NCI-H446 (cell line): ENCODE measurements around the gene TNFAIP1.

ENCODE experiments used
- DNase-seq, 2 experiments: peaks; one replicate each; lab custom pipeline; 2025; lab: John Stamatoyannopoulos, UW

The TNFAIP1 gene

DNA sequence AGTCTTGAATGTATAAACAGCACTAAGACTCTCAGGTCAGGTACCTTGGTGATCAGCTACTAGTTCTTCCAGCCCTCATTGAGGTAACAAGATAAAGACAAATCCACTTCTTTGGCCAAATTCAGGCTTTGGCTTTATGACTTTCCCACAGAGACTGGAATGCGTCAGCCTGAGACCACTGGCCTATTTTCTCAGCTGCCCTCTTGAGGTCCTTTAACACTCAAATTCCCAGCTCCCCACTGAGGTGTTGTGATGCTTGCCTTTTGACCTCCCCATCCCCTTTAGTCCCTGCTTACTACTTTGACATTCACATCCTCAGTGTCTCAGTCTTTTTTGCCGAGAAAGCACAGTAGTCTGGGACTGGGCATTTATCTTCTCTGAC lies 10.6 kb downstream of the TNFAIP1 start:
- no peak for DNase-seq

DNA sequence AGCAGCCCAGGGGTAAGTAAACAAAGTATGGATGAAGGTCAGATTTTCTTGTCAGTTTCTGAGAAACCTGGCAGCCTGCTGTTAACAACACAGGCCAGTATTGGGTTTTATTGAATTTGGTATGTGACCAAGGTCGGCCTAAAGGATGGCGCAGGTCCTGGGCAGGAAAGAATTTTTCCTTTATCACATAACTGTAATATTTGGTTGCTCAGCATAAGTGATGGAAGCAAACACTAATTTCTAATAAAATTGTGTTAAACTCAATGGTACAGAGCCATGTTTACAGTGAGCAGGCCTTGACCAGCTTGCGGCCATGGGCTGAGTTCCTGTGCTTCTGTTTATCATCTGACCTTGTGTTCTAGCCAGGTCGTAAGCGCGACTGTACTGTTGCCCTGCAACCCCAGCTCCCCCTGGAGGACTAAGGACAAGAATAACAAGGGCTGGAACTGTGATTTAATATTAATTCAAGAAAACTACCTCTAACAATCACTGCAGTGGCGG lies 11.2 kb downstream of the TNFAIP1 start:
- DNase-seq = no peak

DNA sequence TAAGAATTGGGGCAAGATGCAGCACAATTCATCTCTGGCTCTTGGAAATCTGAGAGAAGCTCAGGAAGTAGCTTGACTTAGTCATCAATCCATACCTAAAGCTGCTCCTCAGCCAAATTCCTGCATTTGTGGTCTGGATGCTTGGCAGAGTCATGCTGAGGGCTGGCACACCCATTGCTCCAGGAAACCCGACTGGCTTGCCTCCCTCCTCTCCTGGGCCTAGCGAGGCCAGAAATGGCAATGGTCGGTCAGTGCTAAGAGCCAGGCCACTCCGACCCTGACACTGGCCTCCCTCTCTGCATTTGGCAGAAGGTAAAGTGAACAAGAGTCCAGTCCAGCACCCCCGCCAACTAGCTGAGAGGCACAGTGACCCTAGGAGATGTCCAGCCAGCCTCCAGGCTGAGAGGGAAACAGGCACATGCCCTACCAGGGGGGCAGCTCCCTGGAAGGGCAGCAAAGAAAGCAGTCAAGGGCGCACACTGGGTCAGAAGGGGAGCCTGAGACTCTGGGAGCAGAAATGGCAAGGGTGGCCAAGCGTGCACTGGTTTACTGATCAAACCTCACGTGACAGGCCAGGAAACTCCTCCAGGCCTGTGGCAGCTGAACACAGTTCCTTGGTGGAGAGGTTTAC lies 11.8 kb downstream of the TNFAIP1 start:
- no peak for DNase-seq

DNA sequence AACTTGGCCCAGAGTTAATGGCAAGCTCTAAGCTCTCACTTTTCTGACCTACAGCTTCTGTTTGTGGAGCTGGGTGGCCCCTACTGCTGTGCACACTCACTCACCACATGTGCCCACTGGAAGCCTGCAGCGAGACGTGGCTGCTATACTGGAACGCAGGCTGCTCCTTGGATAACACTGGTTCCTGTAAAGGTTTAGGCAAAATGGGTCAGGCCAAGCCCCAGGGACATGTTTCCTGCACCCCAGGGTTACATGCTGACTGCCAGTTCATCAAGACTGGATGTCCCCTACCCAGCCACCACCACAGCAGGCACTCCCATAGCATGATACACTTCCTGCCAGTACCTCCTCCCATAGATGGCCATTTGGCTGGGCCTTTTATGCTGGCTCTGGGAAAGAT lies 13.4 kb downstream of the TNFAIP1 start:
- DNase-seq = no peak

DNA sequence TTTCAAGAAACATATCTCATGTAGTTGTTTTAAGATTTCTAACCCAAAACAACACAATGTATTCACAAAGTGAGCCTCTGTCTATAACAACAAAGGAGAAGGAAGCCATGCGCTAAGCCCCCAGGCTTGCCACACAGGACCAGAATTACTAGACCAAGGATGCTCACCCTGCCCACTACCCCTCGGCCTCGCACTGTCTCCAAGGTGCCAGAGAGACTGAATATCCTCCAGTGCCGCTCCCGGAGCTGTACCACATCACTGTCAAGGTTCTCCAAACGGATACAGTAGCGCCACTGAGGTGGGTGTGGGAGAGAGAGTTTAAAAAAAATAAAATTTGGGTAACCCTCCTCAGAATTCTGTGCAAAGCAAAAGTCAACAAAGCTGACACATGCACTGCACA lies 14.7 kb downstream of the TNFAIP1 start:
- DNase-seq = no peak

- DNase-seq = peak; percentile 81 to 95
Observed at GRCh38 chr17:28357061-28357900, 21.7 kb downstream of the TNFAIP1 start, which contains the start of gene POLDIP2. Gene POLDIP2 (minus strand): TSS chr17:28357527. CDS start chr17:28357448, 79 bp downstream.

DNA sequence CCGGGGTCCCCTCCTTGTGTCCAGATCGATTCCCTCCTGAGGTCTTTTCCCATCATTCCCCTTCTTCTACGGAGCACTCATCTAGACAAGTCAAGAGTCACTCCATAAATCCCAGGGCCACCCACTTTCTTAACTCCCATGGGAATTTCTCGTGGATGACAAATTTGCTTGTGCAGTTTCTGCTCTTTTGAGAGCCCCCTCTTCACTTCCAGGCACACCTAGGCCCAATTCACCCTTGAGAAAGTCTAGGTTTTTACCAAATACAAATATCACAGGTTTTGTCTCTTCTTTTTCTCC lies 22.3 kb downstream of the TNFAIP1 start:
- DNase-seq = peak in 1 of 2 experiments; percentile 12

DNA sequence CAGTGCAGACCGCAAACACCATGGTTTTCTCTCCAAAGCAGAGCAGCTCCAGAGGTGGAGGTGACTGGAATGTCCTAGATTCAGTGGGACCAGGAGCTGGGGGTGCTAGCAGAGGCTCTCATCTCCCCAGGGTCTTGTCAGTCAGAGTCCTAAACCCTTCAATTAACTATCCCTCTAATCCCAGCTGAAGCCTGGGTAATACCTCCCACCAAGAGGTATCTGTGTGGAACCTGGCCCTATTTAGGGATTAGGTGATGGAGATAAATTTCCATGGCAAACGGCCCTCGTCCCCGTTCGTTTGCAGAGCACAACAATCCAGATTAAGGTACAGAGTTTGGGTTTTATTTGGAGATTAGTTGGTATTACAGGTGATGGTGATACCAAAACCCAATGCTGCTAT lies 27.6 kb downstream of the TNFAIP1 start:
- no peak for DNase-seq

GRCh38 chr17:28363776-28364650 lies 28.5 kb downstream of the TNFAIP1 start:
- DNase-seq = no peak

DNA sequence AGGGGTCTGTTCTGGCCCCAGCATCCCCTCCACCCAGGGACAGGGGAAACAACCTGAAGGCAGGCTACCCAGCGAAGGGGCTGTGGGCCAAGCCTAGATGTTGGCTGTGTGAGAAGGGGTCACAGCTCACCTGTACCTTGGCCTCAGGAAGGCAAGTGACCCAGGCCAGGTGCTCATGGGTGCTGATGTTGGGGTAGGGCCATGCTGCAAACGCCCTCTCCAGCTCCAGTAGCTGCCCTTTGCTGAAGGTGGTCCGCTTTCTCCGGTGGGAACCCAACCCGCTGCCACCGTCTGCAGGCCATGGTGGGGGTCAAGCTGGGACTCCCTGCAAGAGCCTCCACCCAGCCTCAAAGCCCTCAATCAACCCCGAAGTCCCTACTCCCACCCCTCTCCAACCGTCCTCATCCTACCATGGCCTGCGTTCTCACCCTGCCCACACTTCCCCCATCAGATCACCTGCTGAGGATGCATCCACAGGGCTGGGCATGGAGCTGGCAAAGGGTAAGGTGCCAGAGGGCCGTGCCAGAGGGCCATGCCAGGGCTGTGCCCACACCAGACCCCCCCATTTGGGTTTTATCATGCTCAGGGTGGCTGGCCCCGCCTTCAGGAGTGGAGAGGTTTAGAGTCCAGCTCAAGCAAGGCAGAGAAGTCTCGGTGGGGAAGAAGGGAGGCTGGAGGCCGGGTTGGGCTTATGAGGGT lies 29.3 kb downstream of the TNFAIP1 start, which contains the start of gene SEBOX:
SEBOX (minus strand) TSS at position 535 of the 699 bp plus-strand sequence; CDS start at position 487, 48 bp downstream.
- DNase-seq = no peak

- DNase-seq = no peak
Observed at GRCh38 chr17:28365487-28365886, 29.9 kb downstream of the TNFAIP1 start.

DNA sequence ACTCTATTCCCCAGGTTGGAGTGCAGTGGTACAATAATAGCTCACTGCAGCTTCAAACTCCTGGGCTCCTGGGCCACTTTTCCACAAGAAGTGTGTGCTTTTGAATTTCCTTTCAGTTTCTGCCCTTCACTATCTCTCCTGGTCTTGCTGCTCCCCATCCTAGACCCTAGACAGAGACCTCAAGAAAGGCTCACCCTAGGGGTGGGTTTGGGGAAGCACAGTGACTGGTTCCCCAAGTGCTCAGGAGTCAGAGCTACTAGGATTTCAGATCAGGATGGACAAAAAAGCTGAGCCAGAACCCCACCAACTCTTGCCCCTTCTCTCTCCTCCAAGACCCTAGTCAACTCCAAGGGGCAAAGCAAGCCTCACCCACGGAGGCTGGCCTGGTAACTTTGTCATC lies 31.0 kb downstream of the TNFAIP1 start:
- DNase-seq = no peak

- DNase-seq = no peak
Observed at GRCh38 chr17:28367641-28368305, 32.2 kb downstream of the TNFAIP1 start.

DNA sequence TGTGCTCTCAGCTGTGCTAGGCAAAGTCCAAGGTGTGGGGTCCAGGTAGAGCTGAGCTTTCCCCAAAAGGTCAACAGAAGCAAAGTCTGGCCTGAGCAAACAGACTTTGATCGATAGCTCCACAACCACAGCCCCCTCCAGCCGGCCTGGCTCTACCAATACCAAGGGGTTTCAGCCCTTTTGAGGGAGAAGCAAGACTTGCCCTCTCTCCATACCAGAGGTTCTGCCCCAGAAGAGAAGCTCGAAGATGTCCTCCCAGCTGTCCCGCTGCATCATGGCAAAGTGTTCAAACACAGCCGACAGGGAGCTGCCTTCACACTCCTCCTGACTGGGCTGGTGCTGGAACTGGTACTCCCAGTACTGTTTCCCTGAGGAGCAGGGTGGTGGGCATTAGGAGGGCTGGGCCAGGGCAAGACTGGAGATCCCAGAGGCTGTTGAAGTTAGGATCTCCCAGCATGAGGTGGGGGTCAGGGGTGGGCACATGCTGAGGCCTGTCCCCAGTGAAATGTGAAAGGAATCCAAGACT lies 32.8 kb downstream of the TNFAIP1 start:
- no peak for DNase-seq

GRCh38 chr17:28368915-28369683 lies 33.5 kb downstream of the TNFAIP1 start:
- no peak for DNase-seq

- no peak for DNase-seq
Observed at GRCh38 chr17:28369684-28370034, 34.1 kb downstream of the TNFAIP1 start.

GRCh38 chr17:28370035-28370743 lies 34.6 kb downstream of the TNFAIP1 start, which contains the start of gene VTN:
Gene VTN (minus strand): TSS chr17:28370307. CDS start chr17:28370203, 104 bp downstream.
- DNase-seq = no peak

DNA sequence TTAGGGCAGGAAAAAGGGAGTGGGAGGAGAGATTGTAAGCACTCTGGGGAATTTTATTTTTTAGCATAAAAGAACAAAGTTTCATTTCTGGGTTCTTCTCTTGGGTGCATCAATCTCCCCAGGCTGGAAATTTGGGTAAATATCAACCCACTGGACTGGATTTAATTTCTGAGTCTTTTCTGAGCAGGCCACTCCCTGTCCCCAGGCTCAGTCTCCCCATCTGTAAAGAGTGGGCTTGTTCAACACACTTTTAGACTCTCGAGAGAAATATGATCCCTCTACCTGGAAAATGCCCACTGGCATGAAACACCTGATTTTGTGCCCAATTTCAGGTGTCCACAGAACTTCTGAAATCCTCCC lies 35.2 kb downstream of the TNFAIP1 start:
- no peak for DNase-seq
